Measurements from ENCODE around the gene PPP1R1B.

Gene PPP1R1B

DNA sequence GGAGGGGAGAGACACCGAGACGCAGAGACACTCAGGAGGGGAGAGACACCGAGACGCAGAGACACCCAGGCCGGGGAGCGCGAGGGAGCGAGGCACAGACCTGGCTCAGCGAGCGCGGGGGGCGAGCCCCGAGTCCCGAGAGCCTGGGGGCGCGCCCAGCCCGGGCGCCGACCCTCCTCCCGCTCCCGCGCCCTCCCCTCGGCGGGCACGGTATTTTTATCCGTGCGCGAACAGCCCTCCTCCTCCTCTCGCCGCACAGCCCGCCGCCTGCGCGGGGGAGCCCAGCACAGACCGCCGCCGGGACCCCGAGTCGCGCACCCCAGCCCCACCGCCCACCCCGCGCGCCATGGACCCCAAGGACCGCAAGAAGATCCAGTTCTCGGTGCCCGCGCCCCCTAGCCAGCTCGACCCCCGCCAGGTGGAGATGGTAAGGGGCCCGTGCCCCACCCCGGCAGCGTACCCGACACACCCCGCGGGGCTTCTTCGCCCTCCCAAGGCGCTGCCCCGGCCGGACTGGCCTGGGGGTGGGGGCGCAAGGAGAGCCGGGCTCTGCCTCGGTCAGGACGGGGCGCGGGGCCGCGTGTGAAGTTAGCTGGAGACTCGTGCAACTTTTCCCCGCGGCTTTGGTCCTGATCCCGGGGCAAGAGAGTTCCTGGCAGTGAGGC, 427 bp downstream of the PPP1R1B start:
- in situ Hi-C loops (cut with MboI; ENCODE audit: low pct_unique_long_range_greater_than_20kb, low sequenced_read_pairs, unreplicated experiment) = loop anchor here (10.0 kb wide), 1 partner anchor 128 kb away; no protein-coding TSS in a partner anchor
- TF ChIP-seq, protein P1, sequence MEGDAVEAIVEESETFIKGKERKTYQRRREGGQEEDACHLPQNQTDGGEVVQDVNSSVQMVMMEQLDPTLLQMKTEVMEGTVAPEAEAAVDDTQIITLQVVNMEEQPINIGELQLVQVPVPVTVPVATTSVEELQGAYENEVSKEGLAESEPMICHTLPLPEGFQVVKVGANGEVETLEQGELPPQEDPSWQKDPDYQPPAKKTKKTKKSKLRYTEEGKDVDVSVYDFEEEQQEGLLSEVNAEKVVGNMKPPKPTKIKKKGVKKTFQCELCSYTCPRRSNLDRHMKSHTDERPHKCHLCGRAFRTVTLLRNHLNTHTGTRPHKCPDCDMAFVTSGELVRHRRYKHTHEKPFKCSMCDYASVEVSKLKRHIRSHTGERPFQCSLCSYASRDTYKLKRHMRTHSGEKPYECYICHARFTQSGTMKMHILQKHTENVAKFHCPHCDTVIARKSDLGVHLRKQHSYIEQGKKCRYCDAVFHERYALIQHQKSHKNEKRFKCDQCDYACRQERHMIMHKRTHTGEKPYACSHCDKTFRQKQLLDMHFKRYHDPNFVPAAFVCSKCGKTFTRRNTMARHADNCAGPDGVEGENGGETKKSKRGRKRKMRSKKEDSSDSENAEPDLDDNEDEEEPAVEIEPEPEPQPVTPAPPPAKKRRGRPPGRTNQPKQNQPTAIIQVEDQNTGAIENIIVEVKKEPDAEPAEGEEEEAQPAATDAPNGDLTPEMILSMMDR (IDR thresholded peaks at IDR 0.05; ENCODE audit: extremely low read depth, insufficient read depth, missing control alignments) = no peak
- no peak for DNase-seq (ENCODE audit: low spot score)

GRCh38 chr17:39627712-39628516, 1.2 kb downstream of the PPP1R1B start:
- no peak for DNase-seq (ENCODE audit: low spot score)
- TF ChIP-seq, protein P1 (IDR thresholded peaks at IDR 0.05; ENCODE audit: extremely low read depth, insufficient read depth, missing control alignments) = no peak
- in situ Hi-C loops (cut with MboI; ENCODE audit: low pct_unique_long_range_greater_than_20kb, low sequenced_read_pairs, unreplicated experiment) = loop anchor here (10.0 kb wide), 1 partner anchor 127 kb away; no protein-coding TSS in a partner anchor

GRCh38 chr17:39628655-39629493, 2.1 kb downstream of the PPP1R1B start:
- in situ Hi-C loops (cut with MboI; ENCODE audit: low pct_unique_long_range_greater_than_20kb, low sequenced_read_pairs, unreplicated experiment) = loop anchor here (10.0 kb wide), 1 partner anchor 126 kb away; no protein-coding TSS in a partner anchor
- TF ChIP-seq, protein P1 (IDR thresholded peaks at IDR 0.05; ENCODE audit: extremely low read depth, insufficient read depth, missing control alignments) = no peak
- DNase-seq (ENCODE audit: low spot score) = no peak

DNA sequence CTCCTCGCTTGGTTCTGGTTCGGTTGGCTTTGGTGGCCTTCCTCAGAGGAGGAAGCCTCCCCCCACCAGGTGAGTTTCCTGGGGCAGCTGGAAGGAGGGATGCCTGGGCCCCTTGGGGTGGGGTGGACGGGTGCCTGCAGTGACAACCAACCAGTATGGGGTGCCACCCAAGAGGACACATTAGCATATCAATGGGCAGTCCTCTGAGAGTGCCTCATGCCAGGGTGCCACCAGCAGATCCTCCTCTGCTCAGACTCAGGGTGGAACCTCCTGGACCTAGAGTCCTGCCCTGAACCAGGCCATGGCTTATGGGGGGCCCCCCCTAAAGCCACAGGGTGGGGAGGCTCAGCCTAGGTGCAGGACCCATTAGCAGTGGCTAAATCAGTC, 2.7 kb downstream of the PPP1R1B start:
- in situ Hi-C loops (cut with MboI; ENCODE audit: low pct_unique_long_range_greater_than_20kb, low sequenced_read_pairs, unreplicated experiment) = loop anchor here (10.0 kb wide), 1 partner anchor 125 kb away; no protein-coding TSS in a partner anchor

DNA sequence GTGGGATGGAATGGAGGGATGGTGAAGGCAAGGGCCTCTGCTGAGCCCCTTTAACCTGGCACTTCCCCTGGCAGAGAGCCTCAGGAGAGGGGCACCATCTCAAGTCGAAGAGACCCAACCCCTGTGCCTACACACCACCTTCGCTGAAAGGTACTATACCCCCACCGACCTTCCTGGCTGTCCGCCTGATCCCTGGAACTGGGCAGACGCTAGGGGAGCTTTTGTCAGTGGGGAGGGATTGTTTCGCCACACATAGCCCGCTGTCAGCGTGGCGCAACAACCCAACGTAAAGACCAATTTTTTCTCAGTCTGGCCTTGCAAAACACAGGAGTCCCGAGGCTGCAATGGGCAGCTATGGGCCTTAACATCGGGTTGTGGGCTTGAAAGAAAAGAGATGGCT, 3.1 kb downstream of the PPP1R1B start:
- no peak for DNase-seq (ENCODE audit: low spot score)
- in situ Hi-C loops (cut with MboI; ENCODE audit: low pct_unique_long_range_greater_than_20kb, low sequenced_read_pairs, unreplicated experiment) = loop anchor here (10.0 kb wide), 2 partner anchors 125 to 345 kb away; no protein-coding TSS in a partner anchor
- TF ChIP-seq, protein P1 (IDR thresholded peaks at IDR 0.05; ENCODE audit: extremely low read depth, insufficient read depth, missing control alignments) = no peak

More for the DNA sequence above, 2.7 kb downstream of the PPP1R1B start:
- DNase-seq (ENCODE audit: low spot score) = no peak
- TF ChIP-seq, protein P1 (IDR thresholded peaks at IDR 0.05; ENCODE audit: extremely low read depth, insufficient read depth, missing control alignments) = no peak

- in situ Hi-C loops (cut with MboI; ENCODE audit: low pct_unique_long_range_greater_than_20kb, low sequenced_read_pairs, unreplicated experiment) = loop anchor here (10.0 kb wide), 1 partner anchor 343 kb away; no protein-coding TSS in a partner anchor
- TF ChIP-seq, protein P1 (IDR thresholded peaks at IDR 0.05; ENCODE audit: extremely low read depth, insufficient read depth, missing control alignments) = no peak
- no peak for DNase-seq (ENCODE audit: low spot score)
Measured at GRCh38 chr17:39631403-39631802, 4.7 kb downstream of the PPP1R1B start.

Measured in GM13977 (cell line).